Measurements from ENCODE around the gene MEDAG.
A peak's percentile ranks its signal among the peaks of the same experiment; 100 is the strongest.
"Not testable (repeated sequence)": the region's sequence is repeated elsewhere in the genome, so short reads cannot be mapped to it uniquely, and the experiment has no call there.

MEDAG gene

GRCh38 chr13:30925429-30925828, 19.4 kb downstream of the MEDAG start:
- Mint-ChIP-seq H3K4me3 (no peak overlapping the region), H3K36me3 (ENCODE audit: low read depth) (no peaks in the 10 kb centered on the region), H3K27ac (no peak overlapping the region), H3K27me3 (ENCODE audit: low read depth) (peaks cover 3% of the 10 kb centered on the region), H3K9me3 (no peaks in the 10 kb centered on the region), H3K4me1 (no peaks in the 10 kb centered on the region)
- TF ChIP-seq, protein P1, sequence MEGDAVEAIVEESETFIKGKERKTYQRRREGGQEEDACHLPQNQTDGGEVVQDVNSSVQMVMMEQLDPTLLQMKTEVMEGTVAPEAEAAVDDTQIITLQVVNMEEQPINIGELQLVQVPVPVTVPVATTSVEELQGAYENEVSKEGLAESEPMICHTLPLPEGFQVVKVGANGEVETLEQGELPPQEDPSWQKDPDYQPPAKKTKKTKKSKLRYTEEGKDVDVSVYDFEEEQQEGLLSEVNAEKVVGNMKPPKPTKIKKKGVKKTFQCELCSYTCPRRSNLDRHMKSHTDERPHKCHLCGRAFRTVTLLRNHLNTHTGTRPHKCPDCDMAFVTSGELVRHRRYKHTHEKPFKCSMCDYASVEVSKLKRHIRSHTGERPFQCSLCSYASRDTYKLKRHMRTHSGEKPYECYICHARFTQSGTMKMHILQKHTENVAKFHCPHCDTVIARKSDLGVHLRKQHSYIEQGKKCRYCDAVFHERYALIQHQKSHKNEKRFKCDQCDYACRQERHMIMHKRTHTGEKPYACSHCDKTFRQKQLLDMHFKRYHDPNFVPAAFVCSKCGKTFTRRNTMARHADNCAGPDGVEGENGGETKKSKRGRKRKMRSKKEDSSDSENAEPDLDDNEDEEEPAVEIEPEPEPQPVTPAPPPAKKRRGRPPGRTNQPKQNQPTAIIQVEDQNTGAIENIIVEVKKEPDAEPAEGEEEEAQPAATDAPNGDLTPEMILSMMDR (IDR thresholded peaks at IDR 0.05; ENCODE audit: unreplicated experiment in 3 of 3) = no peak

GRCh38 chr13:30926781-30927180, 20.7 kb downstream of the MEDAG start:
- Mint-ChIP-seq H3K4me3 (no peak overlapping the region), H3K27ac (peak overlapping the region in 1 of 3 experiments; percentile 44), H3K9me3 (no peaks in the 10 kb centered on the region), H3K4me1 (no peaks in the 10 kb centered on the region), H3K36me3 (ENCODE audit: low read depth) (no peaks in the 10 kb centered on the region), H3K27me3 (ENCODE audit: low read depth) (peaks cover 7% of the 10 kb centered on the region)
- TF ChIP-seq, protein P1 (IDR thresholded peaks at IDR 0.05; ENCODE audit: unreplicated experiment in 3 of 3) = no peak

DNA sequence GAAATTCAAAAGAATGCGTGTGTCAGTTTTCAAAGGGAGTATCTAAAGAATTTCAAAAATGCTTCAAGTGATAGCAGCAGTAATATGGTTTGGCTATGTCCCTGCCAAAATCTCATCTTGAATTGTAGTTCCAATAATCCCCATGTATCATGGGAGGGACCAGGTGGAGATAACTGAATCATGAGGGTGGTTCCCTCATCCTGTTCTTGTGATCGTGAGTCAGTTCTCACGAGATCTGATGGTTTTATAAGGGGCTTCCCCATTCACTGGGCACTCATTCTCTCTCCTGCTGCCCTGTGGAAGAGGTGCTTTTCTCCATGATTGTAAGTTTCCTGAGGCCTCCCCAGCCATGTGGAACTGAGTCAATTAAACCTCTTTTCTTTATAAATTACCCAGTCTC, 21.1 kb downstream of the MEDAG start:
- peak overlapping the region in 1 of 3 experiments; percentile 44 for H3K27ac Mint-ChIP-seq
- not testable (repeated sequence) for H3K36me3 Mint-ChIP-seq (ENCODE audit: low read depth); H3K9me3 Mint-ChIP-seq; H3K4me1 Mint-ChIP-seq; H3K27me3 Mint-ChIP-seq (ENCODE audit: low read depth); H3K4me3 Mint-ChIP-seq

GRCh38 chr13:30927595-30927994, 21.5 kb downstream of the MEDAG start:
- no peaks in the 10 kb centered on the region for H3K36me3 Mint-ChIP-seq (ENCODE audit: low read depth)
- peaks cover 13% of the 10 kb centered on the region for H3K27me3 Mint-ChIP-seq (ENCODE audit: low read depth)
- peaks cover 5% of the 10 kb centered on the region for H3K4me1 Mint-ChIP-seq
- H3K4me3 Mint-ChIP-seq = no peak overlapping the region
- TF ChIP-seq, protein P1 (IDR thresholded peaks at IDR 0.05; ENCODE audit: unreplicated experiment in 3 of 3) = no peak
- no peak overlapping the region for H3K27ac Mint-ChIP-seq
- no peaks in the 10 kb centered on the region for H3K9me3 Mint-ChIP-seq

- Mint-ChIP-seq H3K27ac (peak overlapping the region in 1 of 3 experiments; percentile 10), H3K9me3 (no peaks in the 10 kb centered on the region), H3K36me3 (ENCODE audit: low read depth) (no peaks in the 10 kb centered on the region), H3K4me3 (no peak overlapping the region), H3K27me3 (ENCODE audit: low read depth) (peaks cover 22% of the 10 kb centered on the region), H3K4me1 (peaks cover 8% of the 10 kb centered on the region)
- TF ChIP-seq, protein P1 (IDR thresholded peaks at IDR 0.05; ENCODE audit: unreplicated experiment in 3 of 3) = no peak
These were observed 22.9 kb downstream of the MEDAG start for GRCh38 chr13:30928978-30929377.

- Mint-ChIP-seq H3K27ac (no peak within 1 kb of the TSS), H3K27me3 (ENCODE audit: low read depth) (peaks cover 26% of the 10 kb centered on the region), H3K36me3 (ENCODE audit: low read depth) (no peaks in the 10 kb centered on the region), H3K4me1 (peaks cover 8% of the 10 kb centered on the region), H3K9me3 (peaks cover 5% of the 10 kb centered on the region), H3K4me3 (peak within 1 kb of the TSS in 2 of 3 experiments; percentile 41 to 61)
- TF ChIP-seq, protein P1 (IDR thresholded peaks at IDR 0.05; ENCODE audit: unreplicated experiment in 3 of 3) = peak in 1 of 3 experiments; percentile 20
These were observed 26.6 kb downstream of the MEDAG start, which contains the start of gene TEX26 for GRCh38 chr13:30932481-30933353. Gene TEX26, plus strand, starts transcription at chr13:30932656. Its CDS starts 60 bp downstream, at chr13:30932716.

Data from nephron (organoid).